ENCODE results near the gene ASB12.

DNA sequence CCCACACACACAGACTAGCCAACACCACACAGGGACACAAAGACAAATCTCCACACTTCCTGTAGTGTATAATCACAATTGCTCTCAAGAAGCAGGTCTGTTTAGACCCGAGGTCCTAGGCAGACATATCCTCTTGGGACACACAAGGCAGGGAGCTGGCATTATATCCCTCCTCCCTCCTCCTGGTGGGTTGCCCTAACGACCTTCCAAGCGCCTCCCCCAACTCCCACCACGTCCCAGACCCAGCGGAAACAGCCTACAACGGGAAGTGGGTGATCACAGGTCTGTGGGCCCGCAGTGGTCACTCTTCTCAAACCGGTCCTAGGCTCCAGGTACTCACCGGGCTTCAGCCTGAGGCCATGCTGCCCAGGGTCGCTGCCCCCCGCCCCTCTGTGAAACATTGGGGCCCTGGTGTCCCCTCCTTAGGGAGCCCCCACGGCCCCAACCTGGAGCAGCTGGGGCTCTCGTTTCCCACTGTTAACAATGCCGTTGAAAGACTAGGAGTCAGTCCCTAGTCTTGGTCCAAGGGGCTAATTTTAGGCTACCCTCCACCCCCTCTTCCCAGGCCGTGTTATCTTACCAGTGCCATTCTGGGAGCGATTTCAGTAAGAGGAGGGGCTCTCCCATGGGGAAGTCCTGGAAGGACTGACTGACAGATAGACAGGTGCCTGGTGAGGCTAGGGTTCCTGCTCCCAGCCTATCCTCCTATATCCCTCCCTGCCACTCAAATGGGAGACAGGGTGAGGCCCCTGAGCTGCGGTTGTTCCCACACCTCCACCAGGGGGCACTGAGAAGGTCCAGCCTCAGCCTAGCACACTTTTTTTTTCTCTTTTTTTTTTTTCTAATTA lies at the start of gene ASB12:
- TF ChIP-seq, protein P1, sequence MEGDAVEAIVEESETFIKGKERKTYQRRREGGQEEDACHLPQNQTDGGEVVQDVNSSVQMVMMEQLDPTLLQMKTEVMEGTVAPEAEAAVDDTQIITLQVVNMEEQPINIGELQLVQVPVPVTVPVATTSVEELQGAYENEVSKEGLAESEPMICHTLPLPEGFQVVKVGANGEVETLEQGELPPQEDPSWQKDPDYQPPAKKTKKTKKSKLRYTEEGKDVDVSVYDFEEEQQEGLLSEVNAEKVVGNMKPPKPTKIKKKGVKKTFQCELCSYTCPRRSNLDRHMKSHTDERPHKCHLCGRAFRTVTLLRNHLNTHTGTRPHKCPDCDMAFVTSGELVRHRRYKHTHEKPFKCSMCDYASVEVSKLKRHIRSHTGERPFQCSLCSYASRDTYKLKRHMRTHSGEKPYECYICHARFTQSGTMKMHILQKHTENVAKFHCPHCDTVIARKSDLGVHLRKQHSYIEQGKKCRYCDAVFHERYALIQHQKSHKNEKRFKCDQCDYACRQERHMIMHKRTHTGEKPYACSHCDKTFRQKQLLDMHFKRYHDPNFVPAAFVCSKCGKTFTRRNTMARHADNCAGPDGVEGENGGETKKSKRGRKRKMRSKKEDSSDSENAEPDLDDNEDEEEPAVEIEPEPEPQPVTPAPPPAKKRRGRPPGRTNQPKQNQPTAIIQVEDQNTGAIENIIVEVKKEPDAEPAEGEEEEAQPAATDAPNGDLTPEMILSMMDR (IDR thresholded peaks at IDR 0.05) = no peak
- TF ChIP-seq EZH2 (IDR thresholded peaks at IDR 0.05) (no peak), EZH2phosphoT487 (IDR thresholded peaks at IDR 0.05) (no peak)

All from neural progenitor cell (in vitro differentiated cells).